CD4-positive, alpha-beta memory T cell (primary cell): ENCODE data around the gene PHYKPL. TPM values are rescaled to one million over a fixed set of nuclear protein-coding genes. Genes with fewer than 3 reads are reported as not detected.

Experiments
- CTCF ChIA-PET: fragments of 350-600 bp; sonication (Branson Sonifier 250); formaldehyde crosslinking; loops from one replicate; lab custom pipeline; 2021; ENCODE audit warnings: inconsistent platforms; ENCODE audit not compliant: partially characterized antibody; lab: Charles Lee
- POLR2A ChIA-PET: fragments of 350-600 bp; sonication (Branson Sonifier 250); formaldehyde crosslinking; loops from one replicate; lab custom pipeline; 2021; ENCODE audit not compliant: partially characterized antibody; lab: Charles Lee
- DNase-seq, 5 donors: peaks; one replicate each; pipeline versions ENCODE4 v3.0.0 to v3.0.0-alpha.2; 2020 to 2022; ENCODE audit warnings: mixed read lengths in 1 of 5
- H3K27ac ChIP-seq: one replicate; pipeline ENCODE4 v1.7.0; 2013; ENCODE audit warnings: low read depth, low read length
- H3K27me3 ChIP-seq: 2 replicates; pipeline ENCODE4 v1.7.0; 2013; ENCODE audit warnings: mild to moderate bottlenecking, low read length, moderate library complexity; ENCODE audit not compliant: insufficient read depth
- H3K36me3 ChIP-seq: 2 replicates; pipeline ENCODE4 v1.7.0; 2013; ENCODE audit warnings: mild to moderate bottlenecking, low read length, moderate library complexity; ENCODE audit not compliant: insufficient read depth
- H3K4me1 ChIP-seq: 2 replicates; pipeline ENCODE4 v1.7.0; 2013; ENCODE audit warnings: mild to moderate bottlenecking, low read length, moderate library complexity; ENCODE audit not compliant: insufficient read depth
- H3K4me3 ChIP-seq, 2 donors: one replicate each; pipeline ENCODE4 v1.7.0; 2013; ENCODE audit warnings: low read length in 2 of 2, mild to moderate bottlenecking in 1 of 2
- H3K9me3 ChIP-seq, 2 donors: one replicate each; pipeline ENCODE4 v1.7.0; 2013; ENCODE audit warnings: low read length in 2 of 2, control low read depth in 1 of 2; ENCODE audit not compliant: control insufficient read depth in 1 of 2
- H3K27ac Mint-ChIP-seq, 7 donors: one replicate each; pipeline ENCODE4 v1.8.0; 2020 to 2021; ENCODE audit warnings: mixed read lengths in 7 of 7, mild to moderate bottlenecking in 6 of 7, inconsistent platforms in 3 of 7, moderate library complexity in 3 of 7
- H3K27me3 Mint-ChIP-seq, 2 donors: one replicate each; pipeline ENCODE4 v1.8.0; 2020 to 2021; ENCODE audit warnings: mixed read lengths in 2 of 2
- H3K36me3 Mint-ChIP-seq, 2 donors: one replicate each; pipeline ENCODE4 v1.8.0; 2020 to 2021; ENCODE audit warnings: mixed read lengths in 2 of 2, inconsistent platforms in 1 of 2, mild to moderate bottlenecking in 1 of 2
- H3K4me1 Mint-ChIP-seq, 4 donors: one replicate each; pipeline ENCODE4 v1.8.0; 2020 to 2021; ENCODE audit warnings: mixed read lengths in 4 of 4, mild to moderate bottlenecking in 1 of 4
- H3K4me3 Mint-ChIP-seq, 8 donors: one replicate each; pipeline ENCODE4 v1.8.0; 2020 to 2021; ENCODE audit warnings: mixed read lengths in 8 of 8, mild to moderate bottlenecking in 7 of 8, moderate library complexity in 6 of 8, inconsistent platforms in 3 of 8
- H3K9me3 Mint-ChIP-seq, 8 donors: one replicate each; pipeline ENCODE4 v1.8.0; 2020 to 2021; ENCODE audit warnings: mixed read lengths in 8 of 8, mild to moderate bottlenecking in 5 of 8, inconsistent platforms in 3 of 8, moderate library complexity in 1 of 8
- intact Hi-C: fragments of 100-400 bp; cut with micrococcal nuclease; formaldehyde crosslinking; loops from one replicate; pipeline ENCODE4 v1.15.1; 2023
- polyA plus RNA-seq, 2 donors: library from polyadenylated mRNA; unstranded; fragments of 300-500 nt; fragmentation: Illumina TruSeq; gene quantifications; one replicate each; pipeline ENCODE4 v1.2.3, GENCODE V29; 2021
- total RNA-seq, 2 experiments: library from RNA; stranded (reverse); gene quantifications; one replicate each; pipeline ENCODE4 v1.2.3, GENCODE V29; 2021

The PHYKPL gene
- total and polyA plus RNA-seq, 4 experiments from 2014 or later: 38.7 to 251 (median 139) TPM

- H3K36me3 Mint-ChIP-seq: peaks cover 6 to 13% of the 10 kb centered on the region in 2 donors
- no peak for DNase-seq
- H3K27ac ChIP-seq: no peak overlapping the region
- H3K9me3 Mint-ChIP-seq: no peaks in the 10 kb centered on the region
- CTCF ChIA-PET: interaction anchor here (0.9 to 1.8 kb wide), 5 partner anchors 10 to 317 kb away, joined by 4 to 11 read pairs (median 4); partner anchors contain the start of gene HNRNPAB
- H3K27me3 Mint-ChIP-seq: no peaks in the 10 kb centered on the region
- H3K9me3 ChIP-seq: no peaks in the 10 kb centered on the region
- POLR2A ChIA-PET: interaction anchor here (1.0 to 2.2 kb wide), 2 partner anchors 30 to 31 kb away, joined by 4 to 12 read pairs; partner anchors contain the start of gene HNRNPAB
- peaks cover 14 to 67% (median 51%) of the 10 kb centered on the region in 4 donors for H3K4me1 Mint-ChIP-seq
- no peak overlapping the region for H3K4me3 ChIP-seq
- H3K27ac Mint-ChIP-seq: peak overlapping the region in 5 of 7 donors; percentile 42 to 88 (median 48)
- no peak overlapping the region for H3K4me3 Mint-ChIP-seq
- intact Hi-C loops: loop anchor here (10.0 kb wide), 1 partner anchor 389 kb away; the partner anchor contains the start of gene CLK4
- H3K27me3 ChIP-seq: no peaks in the 10 kb centered on the region
- peaks cover 64% of the 10 kb centered on the region for H3K4me1 ChIP-seq
- H3K36me3 ChIP-seq: peaks cover under 1% of the 10 kb centered on the region
Measured at GRCh38 chr5:178235588-178235974, 3.0 kb upstream of the PHYKPL start.

- H3K27me3 ChIP-seq: no peaks in the 10 kb centered on the region
- intact Hi-C loops: loop anchor here (10.0 kb wide), 1 partner anchor 390 kb away; the partner anchor contains the start of gene CLK4
- H3K27ac ChIP-seq: no peak overlapping the region
- H3K4me3 ChIP-seq: no peak overlapping the region
- ChIA-PET CTCF (interaction anchor here (0.7 to 1.8 kb wide), 9 partner anchors 9 to 317 kb away, joined by 3 to 11 read pairs (median 4); partner anchors contain the start of genes HNRNPAB and NHP2), POLR2A (interaction anchor here (0.9 to 2.2 kb wide), 3 partner anchors 29 to 1840 kb away, joined by 3 to 12 read pairs (median 4); partner anchors contain the start of gene HNRNPAB)
- no peaks in the 10 kb centered on the region for H3K27me3 Mint-ChIP-seq
- H3K4me1 ChIP-seq: peaks cover 64% of the 10 kb centered on the region
- H3K9me3 Mint-ChIP-seq: no peaks in the 10 kb centered on the region
- H3K36me3 ChIP-seq: peaks cover 7% of the 10 kb centered on the region
- peaks cover 8 to 18% of the 10 kb centered on the region in 2 donors for H3K36me3 Mint-ChIP-seq
- peak; percentile 64 to 68 (median 65) for DNase-seq
- H3K4me3 Mint-ChIP-seq: peak overlapping the region in 5 of 8 donors; percentile 2 to 67 (median 42)
- no peaks in the 10 kb centered on the region for H3K9me3 ChIP-seq
- H3K4me1 Mint-ChIP-seq: peaks cover 15 to 68% (median 54%) of the 10 kb centered on the region in 4 donors
- peak overlapping the region; percentile 15 to 89 (median 76) for H3K27ac Mint-ChIP-seq
Measured at GRCh38 chr5:178234750-178235587, 2.4 kb upstream of the PHYKPL start.

GRCh38 chr5:178234121-178234749, 1.6 kb upstream of the PHYKPL start:
- CTCF ChIA-PET: interaction anchor here (0.7 to 1.8 kb wide), 8 partner anchors 8 to 318 kb away, joined by 3 to 11 read pairs (median 4); partner anchors contain the start of genes HNRNPAB and NHP2

GRCh38 chr5:178232920-178233429, 373 bp upstream of the PHYKPL start:
- no peak for DNase-seq
- Mint-ChIP-seq H3K36me3 (peaks cover 22 to 35% of the 10 kb centered on the region in 2 donors), H3K9me3 (no peaks in the 10 kb centered on the region), H3K27ac (peak overlapping the region; percentile 68 to 94 (median 87)), H3K4me1 (peaks cover 18 to 69% (median 56%) of the 10 kb centered on the region in 4 donors), H3K27me3 (no peaks in the 10 kb centered on the region), H3K4me3 (peak overlapping the region; percentile 58 to 81 (median 72))
- Histone ChIP-seq H3K27me3 (no peaks in the 10 kb centered on the region), H3K4me1 (peaks cover 56% of the 10 kb centered on the region), H3K27ac (peak overlapping the region; percentile 82), H3K4me3 (peak overlapping the region in 1 of 2 donors; percentile 62), H3K9me3 (no peaks in the 10 kb centered on the region), H3K36me3 (peaks cover 23% of the 10 kb centered on the region)
- ChIA-PET CTCF (interaction anchor here (1.3 kb wide), 1 partner anchor 19 kb away, joined by 3 read pairs; no protein-coding TSS in a partner anchor), POLR2A (interaction anchor here (1.0 to 7.7 kb wide), 3 partner anchors 16 to 1099 kb away, joined by 3 to 72 read pairs (median 9); partner anchors contain the start of gene HNRNPAB)
- intact Hi-C loops: loop anchor here (1.0 to 10.0 kb wide), 2 partner anchors 29 to 392 kb away; partner anchors contain the start of genes CLK4 and HNRNPAB

More at GRCh38 chr5:178234121-178234749, 1.6 kb upstream of the PHYKPL start:
- Mint-ChIP-seq H3K27me3 (no peaks in the 10 kb centered on the region), H3K4me3 (peak overlapping the region in 2 of 8 donors; percentile 21 to 52), H3K36me3 (peaks cover 15 to 26% of the 10 kb centered on the region in 2 donors), H3K27ac (peak overlapping the region in 3 of 7 donors; percentile 37 to 88 (median 51)), H3K4me1 (peaks cover 17 to 69% (median 56%) of the 10 kb centered on the region in 4 donors), H3K9me3 (no peaks in the 10 kb centered on the region)
- intact Hi-C loops: loop anchor here (10.0 kb wide), 1 partner anchor 391 kb away; the partner anchor contains the start of gene CLK4
- DNase-seq: no peak
- no peak overlapping the region for H3K4me3 ChIP-seq
- H3K27me3 ChIP-seq: no peaks in the 10 kb centered on the region
- no peaks in the 10 kb centered on the region for H3K9me3 ChIP-seq
- H3K4me1 ChIP-seq: peaks cover 67% of the 10 kb centered on the region
- POLR2A ChIA-PET: interaction anchor here (0.9 to 2.2 kb wide), 3 partner anchors 29 to 1841 kb away, joined by 3 to 12 read pairs (median 4); partner anchors contain the start of gene HNRNPAB
- peaks cover 14% of the 10 kb centered on the region for H3K36me3 ChIP-seq
- no peak overlapping the region for H3K27ac ChIP-seq

GRCh38 chr5:178231539-178232123, 971 bp downstream of the PHYKPL start:
- DNase-seq: no peak
- intact Hi-C loops: loop anchor here (1.0 to 10.0 kb wide), 2 partner anchors 27 to 393 kb away; partner anchors contain the start of genes CLK4 and HNRNPAB
- Histone ChIP-seq H3K27ac (peak overlapping the region; percentile 82), H3K36me3 (peaks cover 34% of the 10 kb centered on the region), H3K9me3 (no peaks in the 10 kb centered on the region), H3K27me3 (no peaks in the 10 kb centered on the region), H3K4me3 (peak overlapping the region; percentile 62 to 74), H3K4me1 (peaks cover 44% of the 10 kb centered on the region)
- Mint-ChIP-seq H3K9me3 (no peaks in the 10 kb centered on the region), H3K4me1 (peaks cover 31 to 79% (median 57%) of the 10 kb centered on the region in 4 donors), H3K27me3 (no peaks in the 10 kb centered on the region), H3K27ac (peak overlapping the region; percentile 65 to 91 (median 78)), H3K4me3 (peak overlapping the region; percentile 82 to 90 (median 86)), H3K36me3 (peaks cover 35 to 49% of the 10 kb centered on the region in 2 donors)
- POLR2A ChIA-PET: interaction anchor here (1.2 to 7.7 kb wide), 4 partner anchors 10 to 26 kb away, joined by 3 to 72 read pairs (median 8); partner anchors contain the start of gene HNRNPAB
- CTCF ChIA-PET: no interaction called here
